Hematopoietic multipotent progenitor cell treated with erythropoietin and hydrocortisone succinate and interleukin-3 and kit ligand, for 15 days (in vitro differentiated cells): ENCODE measurements around the gene KRT17.
A peak's percentile ranks its signal among the peaks of the same experiment; 100 is the strongest.
"Not testable (repeated sequence)": the region's sequence is repeated elsewhere in the genome, so short reads cannot be mapped to it uniquely, and the experiment has no call there.

Experiments used
- DNase-seq: peaks from one replicate; pipeline ENCODE4 v3.0.0-alpha.2; 2015; ENCODE audit warnings: low spot score

The KRT17 gene

DNA sequence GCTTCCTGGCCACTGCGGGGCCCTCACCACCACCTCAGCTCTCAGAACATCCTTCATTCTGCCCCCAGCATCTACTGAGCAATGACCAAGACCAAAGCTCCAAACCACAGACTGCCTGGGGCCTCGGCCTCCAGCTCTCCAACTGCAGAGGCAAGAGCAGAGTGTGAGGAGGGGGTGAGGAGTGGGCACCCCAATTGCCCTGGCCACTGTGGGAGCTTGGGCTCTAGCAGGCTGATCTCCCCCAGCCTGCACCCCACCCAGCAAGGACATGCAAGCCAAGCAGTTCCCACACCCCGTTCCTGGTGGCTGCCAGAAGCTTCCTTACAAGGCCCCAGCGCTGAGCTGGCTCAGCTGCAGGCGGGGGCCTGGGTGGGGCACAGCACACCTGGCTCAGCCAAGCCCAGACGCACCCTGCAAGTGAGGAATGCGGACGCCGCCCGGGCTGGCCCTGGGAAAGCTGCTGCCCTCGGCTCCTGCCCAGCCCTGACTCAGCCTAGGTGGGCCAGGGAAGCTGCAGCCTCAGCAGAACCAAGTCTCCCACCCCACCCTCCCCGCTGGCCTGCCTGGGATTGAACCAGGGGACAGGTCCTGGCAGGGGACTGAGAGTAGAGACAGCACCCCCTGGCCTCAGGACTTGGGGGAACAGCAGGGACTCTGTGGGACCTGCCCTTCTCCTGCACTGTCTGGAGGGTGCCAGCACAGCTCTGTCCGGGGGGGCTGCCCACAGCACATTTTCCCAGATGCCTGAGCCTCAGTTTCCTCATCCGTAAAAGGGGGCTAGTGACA is 29.7 kb upstream of the KRT17 start:
- DNase-seq: no peak

DNA sequence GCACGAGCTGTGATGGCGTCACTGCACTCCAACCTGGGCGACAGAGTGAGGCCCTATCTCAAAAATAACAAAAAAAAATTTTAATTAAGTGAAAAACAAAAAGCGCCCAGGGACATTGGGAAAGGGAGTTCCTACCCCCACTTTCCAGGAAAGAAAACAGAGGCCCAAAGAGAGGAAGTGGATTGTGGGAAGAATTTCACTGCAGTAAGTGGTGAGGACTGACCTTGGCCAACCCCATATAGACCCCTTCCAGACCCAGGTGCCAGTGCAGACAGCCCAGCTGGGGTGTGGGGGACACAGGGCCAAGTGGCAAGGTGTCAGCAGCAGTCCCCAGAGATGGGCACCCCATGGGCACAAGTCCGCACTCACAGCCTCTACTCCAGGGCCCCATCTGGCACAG is 29.0 kb upstream of the KRT17 start:
- DNase-seq: no peak

DNA sequence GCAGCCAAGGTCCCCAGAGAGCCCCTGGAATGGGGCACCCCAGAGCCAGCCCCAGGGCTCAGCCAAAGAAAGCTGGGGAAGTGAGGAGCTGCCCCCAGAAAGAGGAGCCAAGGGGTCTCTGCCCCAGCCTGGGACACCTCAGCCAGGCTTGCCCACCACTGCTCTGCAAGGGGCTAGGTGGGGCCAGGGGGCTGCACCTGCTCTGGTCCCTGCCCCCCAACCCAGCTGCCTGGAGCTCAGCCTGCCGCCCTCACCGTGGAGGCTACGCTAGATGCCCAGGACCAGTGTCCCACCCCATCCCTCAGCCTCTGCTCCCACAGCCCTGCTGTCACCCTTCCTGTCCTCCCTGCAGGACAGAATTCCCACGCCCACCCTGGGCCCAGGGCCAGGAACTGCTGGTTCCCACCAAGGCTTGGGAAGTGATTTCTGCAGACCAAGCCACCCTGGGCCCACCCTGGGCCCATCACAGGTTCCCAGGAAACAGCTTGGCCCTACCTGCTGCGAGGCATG is 28.1 kb upstream of the KRT17 start:
- DNase-seq: no peak

DNA sequence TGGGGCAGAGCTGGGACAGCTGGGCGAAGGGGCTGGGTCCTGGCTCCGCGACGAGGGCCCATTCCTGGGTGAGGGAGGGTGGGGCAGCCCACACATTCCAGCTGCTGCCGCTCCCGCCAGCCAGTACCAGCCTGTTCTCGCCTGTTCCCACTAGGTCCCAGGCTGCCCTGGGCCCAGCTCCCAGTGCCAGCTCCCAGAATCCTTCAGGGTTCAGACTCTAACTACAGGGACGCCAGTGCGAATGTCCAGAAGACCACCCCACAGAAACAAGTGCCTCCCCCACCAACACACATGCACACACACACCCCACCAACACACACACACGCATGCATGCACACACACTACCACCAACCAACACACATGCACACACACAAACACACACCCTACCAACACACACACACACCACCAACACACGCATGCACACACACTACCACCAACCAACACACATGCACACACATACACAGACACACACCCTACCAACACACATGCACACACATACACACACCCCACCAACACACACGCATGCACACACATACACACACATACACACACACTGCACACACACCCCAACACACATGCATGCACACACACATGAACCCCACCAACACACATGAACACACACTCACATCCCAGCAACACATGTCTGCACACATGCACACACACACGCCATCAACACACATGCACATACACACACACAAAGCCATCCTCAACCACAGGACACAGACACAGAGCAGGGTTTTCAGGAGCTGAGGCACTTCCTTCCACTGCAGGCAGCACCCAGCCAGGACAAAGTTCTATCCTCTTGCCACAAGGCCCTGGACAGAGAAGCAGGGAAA is 27.5 kb upstream of the KRT17 start:
- no peak for DNase-seq

DNA sequence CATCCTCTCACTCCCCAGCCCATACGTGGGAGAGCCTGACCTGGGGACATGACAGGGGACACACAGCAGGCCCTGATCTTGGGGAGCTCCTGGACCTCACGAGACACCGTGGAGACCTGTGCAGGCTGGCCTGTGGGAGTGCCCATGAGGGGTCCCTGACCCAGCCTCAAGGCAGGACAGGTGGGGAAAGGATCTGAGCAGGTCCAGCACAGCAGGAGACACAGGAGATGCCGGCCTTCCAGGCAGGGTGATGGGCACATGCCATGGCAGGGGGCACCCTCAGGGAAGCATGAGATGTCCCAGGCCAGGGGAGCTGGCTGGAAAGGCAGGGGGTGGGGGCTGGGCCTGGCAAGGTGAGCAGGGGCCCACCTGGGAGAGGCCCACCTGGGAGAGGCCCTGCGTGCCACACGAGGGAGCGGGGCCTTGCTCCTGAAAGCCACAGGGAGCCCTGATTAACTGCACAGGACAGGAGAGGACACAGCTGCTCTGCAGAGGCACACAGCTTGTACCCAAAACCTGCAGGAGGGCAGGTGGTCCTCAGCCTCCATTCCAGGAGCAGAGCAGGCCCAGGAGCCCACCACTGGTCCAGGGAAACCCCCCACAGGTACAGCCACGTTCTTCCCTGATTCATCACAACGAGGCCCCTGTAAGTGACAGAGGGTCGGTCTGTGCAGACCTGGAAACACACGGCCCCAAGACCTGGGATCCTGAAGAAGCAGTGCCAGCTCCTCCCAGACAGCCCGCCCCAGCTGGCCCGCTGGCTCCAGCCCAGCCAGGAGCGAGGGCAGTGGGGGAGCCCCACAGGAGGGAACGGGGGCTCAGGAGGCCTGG is 26.6 kb upstream of the KRT17 start:
- DNase-seq: no peak

DNA sequence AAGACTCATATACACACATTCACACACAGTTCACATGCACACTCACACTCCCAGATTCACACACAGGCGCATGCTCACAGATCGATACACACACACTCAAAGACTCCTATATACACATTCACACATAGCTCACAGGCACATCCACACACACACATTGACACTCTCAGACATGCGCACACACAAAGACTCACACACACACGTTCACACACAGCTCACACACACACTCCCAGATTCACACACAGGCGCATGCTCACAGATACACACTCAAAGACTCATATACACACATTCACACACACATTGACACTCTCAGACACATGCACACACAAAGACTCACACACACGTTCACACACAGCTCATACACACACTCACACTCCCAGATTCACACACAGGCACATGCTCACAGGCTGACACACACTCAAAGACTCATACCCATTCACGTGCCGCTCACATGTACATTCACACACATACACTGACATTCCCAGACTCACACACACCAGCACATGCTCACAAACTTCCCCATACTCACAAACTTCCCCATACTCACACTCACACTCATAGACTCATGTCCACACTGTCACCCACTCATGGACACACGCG is 25.6 kb upstream of the KRT17 start:
- no peak for DNase-seq

DNA sequence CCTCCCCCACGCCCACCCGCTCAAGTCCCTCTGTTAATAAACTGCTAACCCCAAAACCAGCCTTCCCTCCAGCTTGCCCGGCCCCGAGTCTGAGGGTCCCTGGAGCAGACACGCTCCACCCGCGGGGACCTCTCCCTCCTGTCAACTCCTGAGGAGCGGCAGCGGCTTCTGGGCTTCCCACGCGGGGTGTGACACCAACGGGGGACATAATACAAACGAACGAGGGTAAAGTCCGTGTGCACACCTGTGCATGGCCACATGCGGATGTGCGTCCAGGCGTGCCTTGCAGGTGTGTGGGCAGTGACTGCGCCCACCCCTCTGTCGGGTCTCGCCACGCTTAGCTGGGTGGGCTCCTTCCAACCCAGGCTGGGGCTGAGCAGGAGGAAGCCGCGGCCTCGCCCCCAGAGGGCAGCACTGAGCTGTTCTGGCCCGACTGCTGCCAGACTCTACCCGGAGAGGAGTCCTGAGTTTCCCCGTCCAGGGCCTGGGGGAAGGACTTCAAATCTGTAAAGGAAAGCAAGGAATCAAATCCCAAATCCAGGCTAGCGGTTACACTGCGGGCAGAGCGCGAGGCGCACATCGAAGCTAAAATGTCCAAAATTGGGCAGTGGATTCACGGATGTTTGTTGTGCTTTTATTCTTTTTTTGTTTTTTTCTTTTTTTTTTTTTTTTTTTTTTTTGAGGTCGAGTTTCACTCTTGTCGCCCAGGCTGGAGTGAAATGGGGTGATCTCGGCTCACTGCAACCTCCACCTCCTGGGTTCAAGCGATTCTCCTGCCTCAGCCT is 24.2 kb upstream of the KRT17 start:
- peak; percentile 72 for DNase-seq

DNA sequence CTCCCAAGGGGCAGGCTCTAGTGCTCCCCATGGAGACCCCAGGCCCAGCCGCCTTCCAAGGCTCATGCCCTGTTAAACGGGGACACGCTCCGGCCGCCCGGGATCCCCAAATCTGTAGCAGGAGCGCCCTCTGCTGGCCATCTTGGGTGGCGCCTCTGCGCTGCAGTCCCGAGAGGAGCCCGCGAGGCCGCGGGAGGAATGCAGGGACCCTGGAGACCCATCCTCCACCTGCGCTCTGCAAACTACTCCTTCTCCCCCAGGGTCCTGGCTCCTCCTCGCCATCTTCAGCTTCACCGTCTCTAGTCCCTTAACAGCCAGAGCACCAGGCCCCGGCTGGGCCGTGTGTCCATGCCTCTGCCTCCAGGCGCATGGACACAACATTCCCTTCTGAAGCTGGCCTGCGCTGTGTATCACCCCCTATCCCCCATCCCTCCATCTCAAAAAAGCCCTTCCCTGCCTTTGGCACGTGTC is 23.6 kb upstream of the KRT17 start:
- DNase-seq: peak; percentile 82

DNA sequence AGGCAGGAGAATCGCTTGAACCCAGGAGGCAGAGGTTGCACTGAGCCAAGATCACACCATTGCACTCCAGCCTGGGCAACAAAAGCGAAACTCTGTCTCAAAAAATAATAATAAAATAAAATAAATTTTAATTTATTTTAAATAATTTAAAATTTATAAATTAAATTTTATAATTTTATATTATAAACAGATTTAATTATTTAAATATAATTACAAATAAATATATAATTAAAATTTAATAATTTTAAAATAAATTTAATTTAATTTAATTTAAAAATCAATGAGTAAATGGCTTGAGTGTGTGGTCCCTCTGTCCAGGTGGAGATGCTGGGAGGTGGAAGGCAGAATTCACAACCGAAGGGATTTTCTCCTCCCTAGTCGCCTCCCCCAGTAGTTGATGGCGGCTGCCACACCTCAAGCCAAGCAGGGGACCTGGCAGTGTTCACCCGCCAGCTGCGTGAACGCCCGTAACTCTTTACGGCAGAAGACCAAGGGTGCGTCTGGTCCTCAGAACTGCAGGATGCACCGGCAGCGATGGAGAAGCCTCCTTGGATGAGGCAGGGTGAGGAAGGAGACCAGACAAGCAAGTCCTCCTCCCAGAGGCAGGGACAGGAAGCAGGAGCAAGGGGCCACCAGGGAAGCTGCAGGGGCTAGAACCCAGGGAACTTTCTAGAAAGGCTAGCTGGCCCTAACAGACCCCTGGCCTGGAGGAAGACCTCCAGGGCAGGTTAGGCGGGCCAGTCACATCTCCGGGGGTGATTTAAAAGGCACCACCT is 22.9 kb upstream of the KRT17 start:
- no peak for DNase-seq

DNA sequence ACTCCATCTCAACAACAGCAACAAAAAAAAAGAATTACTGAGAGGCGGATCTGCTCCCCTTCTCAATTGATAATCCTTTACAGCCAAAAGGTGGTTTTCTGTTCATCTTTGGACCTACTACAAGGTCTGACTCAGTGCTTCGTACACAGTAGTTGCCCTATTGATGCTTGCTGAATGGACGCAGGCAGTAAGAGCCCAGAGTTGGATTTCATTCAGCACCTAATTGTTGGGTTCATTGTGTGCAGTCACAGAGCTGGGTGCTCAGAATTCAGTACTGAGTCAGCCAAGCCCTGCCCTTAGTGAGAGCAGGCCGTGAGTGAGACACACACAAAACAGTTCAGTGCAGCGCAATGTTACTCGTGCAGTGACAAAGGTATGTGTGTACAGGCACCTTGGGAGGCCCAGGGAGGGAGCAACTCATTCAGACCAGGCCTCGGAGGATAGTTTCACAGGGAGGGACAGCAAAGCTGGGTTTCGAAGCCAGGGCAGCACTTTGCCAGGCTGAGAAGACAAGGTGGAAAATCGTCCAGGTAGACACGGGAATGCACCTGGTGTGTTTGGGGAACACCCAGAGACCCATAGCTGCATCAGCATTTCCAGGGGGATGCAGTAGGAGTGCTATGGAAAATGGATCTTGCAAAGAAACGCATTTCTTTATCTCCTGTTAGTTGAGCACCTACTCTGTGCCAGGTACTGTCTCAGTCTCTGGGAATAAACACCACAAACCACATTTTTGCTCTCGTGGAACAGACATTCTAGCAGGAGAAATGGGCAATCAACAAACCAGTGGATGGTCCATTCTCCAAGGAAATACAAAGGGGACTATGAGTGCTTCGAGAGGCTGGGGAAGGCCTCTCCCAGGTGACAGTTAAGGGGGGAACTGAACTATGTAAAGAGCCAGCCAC is 18.1 kb upstream of the KRT17 start:
- no peak for DNase-seq

DNA sequence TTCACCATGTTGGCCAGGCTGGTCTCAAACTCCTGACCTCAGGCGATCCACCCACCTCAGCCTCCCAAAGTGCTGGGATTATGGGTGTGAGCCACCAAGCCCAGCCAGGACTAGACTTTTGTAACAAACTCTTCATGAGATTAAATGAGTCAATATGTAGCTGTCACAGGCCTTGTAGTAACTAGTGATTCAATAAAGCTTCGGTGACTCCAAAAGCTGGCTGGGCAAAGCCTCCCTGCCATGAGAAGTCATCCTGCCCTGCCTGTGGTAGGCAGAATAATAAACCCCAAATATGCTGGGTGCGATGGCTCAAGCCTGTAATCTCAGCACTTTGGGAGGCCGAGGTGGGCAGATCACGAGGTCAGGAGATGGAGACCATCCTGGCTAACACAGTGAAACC is 16.2 kb upstream of the KRT17 start:
- DNase-seq: not testable (repeated sequence)

DNA sequence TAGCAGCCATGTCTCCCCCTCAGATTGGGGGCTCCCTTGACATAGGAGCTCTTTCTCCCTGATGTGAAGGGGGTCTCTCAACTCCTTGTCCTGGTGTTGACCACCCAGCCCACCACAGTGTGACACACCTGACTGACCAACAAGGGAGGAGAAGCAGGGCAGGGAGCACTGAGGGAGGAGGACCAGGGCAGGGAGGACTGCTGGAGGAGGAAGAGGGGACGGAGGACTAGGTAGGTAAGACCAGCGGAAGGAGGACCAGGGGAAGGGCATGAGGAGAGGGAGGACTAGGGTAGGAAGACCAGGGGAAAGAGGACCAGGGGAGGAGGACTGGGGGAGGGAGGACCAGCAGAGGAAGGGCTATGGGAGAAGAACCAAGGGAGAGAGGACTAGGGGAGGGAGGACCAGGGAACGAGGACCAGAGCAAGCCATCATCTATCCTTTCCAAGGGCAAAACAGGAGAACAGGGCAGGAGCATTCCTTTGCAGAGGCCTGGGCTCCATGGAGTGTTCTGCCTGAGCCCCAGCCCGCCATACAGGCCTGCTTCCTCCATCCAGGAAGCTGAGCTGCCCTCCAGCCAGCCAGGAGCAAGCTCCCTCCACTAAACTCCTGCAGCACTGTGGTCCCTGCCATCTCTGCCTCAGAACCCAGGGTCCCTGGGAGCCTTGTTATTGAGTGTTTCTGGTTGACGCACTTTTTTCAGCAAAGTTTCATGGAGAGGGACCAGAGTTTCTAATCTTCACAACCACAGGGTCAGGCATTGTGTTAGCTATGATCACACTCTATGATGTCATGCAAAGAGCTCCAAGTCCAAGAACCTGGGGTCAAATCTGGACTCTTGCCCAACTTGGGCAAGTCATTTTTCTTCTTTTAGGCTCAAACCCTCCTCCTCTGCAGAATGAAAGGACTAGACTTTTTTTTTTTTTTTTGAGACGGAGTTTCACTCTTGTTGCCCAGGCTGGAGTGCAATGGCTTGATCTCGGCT is 15.4 kb upstream of the KRT17 start:
- DNase-seq: no peak

DNA sequence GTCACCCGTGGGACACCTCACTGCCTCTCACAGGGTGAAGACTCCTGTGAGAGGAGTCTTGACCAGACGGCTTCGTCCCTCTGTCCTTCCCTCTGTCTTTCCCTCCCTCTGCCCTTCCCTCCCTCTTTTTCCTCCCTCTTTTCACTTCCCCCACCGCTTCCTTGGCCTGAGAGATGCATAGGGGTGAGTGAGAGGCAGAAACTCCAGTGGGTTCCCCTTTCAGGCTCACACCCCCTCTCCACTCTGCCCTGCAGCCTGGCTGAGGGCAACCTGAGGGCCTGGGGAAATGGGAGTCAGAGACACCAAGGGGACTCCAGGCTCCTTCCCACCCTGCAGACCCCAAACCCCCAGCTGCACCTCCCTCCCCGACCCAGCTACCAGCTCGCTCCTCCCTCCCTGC is 14.6 kb upstream of the KRT17 start:
- DNase-seq: no peak

DNA sequence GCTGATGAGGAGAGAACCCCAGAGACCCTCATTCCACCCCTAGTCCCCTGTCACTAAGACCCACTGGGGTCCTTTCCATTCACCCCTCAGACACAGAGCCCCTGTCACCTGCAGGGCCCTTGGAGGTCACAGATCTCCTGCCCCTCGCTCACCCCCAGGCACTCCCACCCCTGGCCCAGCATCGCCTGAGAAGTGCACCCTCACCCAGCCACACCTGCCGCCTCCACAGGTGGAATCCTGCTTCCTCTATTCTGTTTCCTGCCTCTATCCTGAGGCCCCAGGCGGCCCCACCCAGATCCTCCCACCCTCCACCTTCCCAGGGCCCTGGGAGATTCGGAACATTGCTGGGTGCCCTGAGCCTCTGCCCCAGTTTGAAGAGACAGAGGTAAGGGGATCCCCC is 13.8 kb upstream of the KRT17 start:
- DNase-seq: no peak

DNA sequence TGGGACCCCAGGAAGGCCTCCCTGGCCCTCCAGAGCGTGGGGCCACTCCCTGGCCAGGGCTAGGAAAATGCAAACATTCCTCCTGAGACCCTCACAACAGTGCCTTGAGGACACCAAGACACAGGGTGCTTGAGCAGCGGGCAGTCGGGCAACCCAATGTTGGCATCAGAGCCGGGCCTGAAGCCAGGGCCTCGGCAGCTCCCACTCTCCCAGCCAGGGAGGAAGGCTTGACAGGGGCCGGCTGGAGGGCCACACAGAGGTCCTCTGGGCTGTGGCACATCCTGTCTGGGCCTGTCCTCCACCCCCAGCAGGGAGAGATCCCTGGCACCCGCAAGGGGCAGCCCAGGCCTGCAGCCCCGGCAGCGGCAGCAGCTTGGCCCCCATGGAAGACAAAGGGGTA is 12.3 kb upstream of the KRT17 start:
- DNase-seq: no peak

DNA sequence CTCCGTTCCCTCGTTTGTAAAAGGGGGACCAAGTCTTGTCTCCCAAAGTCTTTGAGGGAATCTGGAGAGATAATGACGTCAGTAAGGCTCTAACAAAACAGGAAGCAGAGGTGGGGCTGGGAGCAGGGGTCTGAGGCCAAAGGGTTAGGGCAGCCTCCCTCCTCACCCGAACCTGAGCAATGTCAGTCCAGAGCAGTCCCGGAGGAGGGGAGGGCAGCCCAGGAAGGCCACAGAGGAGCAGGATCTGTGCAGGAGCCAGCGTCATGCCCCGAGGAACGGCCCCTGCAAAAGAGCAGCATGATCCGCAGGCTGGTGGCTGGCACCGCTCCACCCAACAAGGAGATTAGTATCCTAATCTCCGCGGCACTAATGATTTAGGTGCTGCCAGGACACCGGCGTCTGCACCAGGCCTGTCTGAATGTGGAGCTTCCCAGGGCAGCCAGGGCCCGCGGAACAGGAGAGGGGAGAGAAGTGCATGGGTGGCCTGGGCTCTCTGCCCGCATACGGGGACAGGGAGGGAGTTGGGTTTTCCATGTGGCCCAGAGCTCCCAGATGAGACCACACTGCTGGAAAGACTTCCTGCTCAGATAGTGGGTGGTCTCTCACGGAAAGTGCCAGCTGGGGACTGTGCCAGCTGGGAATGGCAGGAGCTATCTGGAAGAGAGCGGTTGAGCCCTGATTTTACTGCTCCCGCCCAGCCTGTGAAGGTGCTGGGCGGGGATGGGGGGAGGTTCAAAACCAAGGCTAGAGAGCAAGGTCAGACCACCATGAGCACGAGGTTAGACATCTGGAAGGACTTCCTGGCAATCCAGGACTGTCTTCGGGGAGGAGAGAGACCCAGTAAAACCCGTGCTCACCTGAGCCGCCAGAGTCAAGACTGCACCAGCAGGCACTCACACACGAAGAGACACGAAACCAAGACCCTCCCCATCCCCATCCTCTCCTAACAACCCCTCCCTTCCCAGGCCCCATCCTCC is 11.0 kb upstream of the KRT17 start:
- no peak for DNase-seq

DNA sequence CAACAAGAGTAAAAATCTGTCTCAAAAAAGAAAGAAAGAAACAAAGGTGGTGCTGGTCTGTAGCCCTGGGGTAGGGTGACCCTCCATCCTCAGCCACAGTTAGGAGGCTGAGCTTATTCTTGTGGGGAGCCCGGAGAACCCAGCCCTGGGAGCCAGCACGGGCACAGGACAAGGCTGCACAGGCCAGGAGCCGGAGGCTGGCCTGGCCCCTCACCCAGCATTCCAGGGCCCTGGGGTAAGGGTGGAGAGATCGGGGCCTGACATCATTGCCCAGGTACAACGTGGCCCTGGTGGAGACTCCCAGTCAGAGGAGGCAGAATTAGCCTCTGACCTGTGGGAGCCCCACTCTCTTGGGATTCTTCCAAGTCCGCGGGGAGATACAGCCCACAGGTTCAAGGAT is 10.3 kb upstream of the KRT17 start:
- DNase-seq: no peak
